Measurements from ENCODE around the gene ALAD.

Gene ALAD

DNA sequence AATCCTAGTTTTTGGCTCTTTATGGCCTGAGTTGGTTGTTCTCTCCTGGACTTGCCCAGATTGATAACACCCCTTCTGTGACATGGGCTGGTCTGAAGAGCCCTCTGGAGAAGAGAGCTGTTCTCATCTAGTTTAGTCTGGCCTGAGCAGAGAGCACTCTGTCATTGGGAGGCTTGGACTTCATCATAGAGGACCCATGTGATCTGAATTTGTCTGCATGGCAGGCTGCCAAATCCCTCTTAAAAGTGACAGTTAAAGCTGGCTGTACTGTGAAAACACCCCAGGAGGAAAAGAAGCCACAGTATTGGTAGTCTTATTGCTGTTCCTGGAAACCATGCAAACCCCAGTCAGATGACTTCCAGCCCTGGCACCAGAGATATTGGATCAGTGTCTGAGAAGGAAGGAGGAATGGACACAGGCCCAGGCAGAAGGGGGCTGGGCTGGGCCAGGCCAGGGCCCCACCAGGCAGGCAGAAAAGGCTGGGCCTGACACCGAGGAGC lies 57.3 kb downstream of the ALAD start:
- DNase-seq = no peak

- DNase-seq = no peak
Observed at GRCh38 chr9:113341712-113342410, 59.2 kb downstream of the ALAD start.

- DNase-seq = peak; percentile 18
Observed at GRCh38 chr9:113340011-113340699, 60.9 kb downstream of the ALAD start, which contains the start of gene WDR31. Gene WDR31, minus strand, starts transcription at chr9:113340275. Its CDS starts 8,253 bp downstream, at chr9:113332022.

DNA sequence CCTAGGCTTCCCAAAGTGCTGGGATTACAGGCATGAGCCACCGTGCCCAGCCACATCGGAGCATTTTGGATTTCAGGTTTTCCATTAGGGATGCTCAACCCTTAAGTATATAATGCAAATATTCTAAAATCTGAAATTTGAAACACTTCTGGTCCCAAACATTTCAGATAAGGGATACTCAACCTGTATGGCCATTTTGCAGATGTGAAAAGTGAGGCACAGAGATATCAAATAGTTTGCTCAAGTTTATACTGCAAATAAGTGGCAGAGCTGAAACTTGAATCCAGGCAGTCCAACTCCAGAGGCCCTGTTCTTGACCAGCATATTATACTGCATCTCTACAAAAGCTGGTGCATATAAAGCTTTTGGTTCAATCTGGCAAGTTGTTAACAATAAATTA lies 63.4 kb downstream of the ALAD start:
- DNase-seq = no peak
